Skeletal muscle satellite cell (primary cell): ENCODE results near the gene GTF2A1.

Source experiments
- H3K27me3 ChIP-seq: 2 replicates; pipeline ENCODE4 v1.7.0; 2013; ENCODE audit warnings: low read length; ENCODE audit not compliant: control insufficient read depth, insufficient read depth
- H3K36me3 ChIP-seq: 2 replicates; pipeline ENCODE4 v1.7.0; 2013; ENCODE audit warnings: mild to moderate bottlenecking, control low read depth, low read length; ENCODE audit not compliant: insufficient read depth
- H3K4me1 ChIP-seq: 2 replicates; pipeline ENCODE4 v1.7.0; 2013; ENCODE audit warnings: low read length; ENCODE audit not compliant: control insufficient read depth, insufficient read depth
- H3K4me2 ChIP-seq: 2 replicates; pipeline ENCODE4 v1.7.0; 2013; ENCODE audit warnings: mild to moderate bottlenecking, low read length
- H3K4me3 ChIP-seq: 2 replicates; pipeline ENCODE4 v1.7.0; 2013; ENCODE audit warnings: low read length
- H3K9ac ChIP-seq: 2 replicates; pipeline ENCODE4 v1.7.0; 2013; ENCODE audit warnings: mild to moderate bottlenecking, low read depth, low read length, moderate library complexity
- H3K9me3 ChIP-seq: replicated peaks from 2 replicates; pipeline ENCODE4 v1.7.0; 2013; ENCODE audit warnings: mild to moderate bottlenecking, control low read depth, low read length

GTF2A1 gene

DNA sequence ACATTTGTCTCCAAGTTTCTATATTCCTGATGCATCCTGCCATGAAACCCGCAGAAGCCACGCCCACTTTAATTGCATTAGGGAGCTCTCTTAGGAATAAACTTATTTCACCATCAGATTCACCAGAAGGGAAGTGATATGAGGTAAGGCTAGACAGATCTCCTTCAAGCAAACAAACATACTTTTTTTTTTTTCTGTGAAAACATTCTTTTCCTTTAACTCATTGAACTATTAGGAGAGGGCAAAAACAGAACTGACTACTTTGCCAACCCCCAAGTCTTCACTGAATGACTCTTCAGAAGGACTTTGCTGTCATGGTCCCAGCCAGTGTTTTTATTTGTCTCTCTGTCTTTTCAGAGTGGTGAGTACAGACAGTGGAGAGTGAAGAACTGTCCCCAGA is 48.4 kb downstream of the GTF2A1 start:
- Histone ChIP-seq H3K4me3 (peak overlapping the region; percentile 37), H3K9me3 (no peaks in the 10 kb centered on the region), H3K9ac (no peak overlapping the region), H3K4me1 (peaks cover 34% of the 10 kb centered on the region), H3K27me3 (no peaks in the 10 kb centered on the region), H3K36me3 (no peaks in the 10 kb centered on the region), H3K4me2 (peak overlapping the region; percentile 54)

DNA sequence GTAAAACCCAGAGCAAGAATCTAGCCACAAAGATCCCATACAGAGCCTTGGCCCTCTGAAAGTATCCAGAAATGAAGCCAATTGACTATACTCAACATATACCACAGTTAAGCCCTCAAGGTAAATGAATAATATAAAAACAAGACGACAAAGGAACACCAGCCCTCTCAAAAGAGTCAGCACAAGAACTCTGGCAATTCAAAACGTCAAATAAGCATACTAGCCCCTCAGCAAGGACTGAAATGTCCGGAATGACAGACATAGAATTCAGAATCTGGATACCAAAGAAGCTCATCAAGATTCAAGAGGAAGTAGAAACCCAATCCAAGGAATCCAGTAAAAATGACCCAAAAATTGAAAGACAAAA is 49.9 kb downstream of the GTF2A1 start:
- Histone ChIP-seq H3K9me3 (no peaks in the 10 kb centered on the region), H3K4me2 (peak overlapping the region; percentile 98), H3K9ac (peak overlapping the region; percentile 87), H3K4me3 (no peak overlapping the region), H3K36me3 (no peaks in the 10 kb centered on the region), H3K4me1 (peaks cover 34% of the 10 kb centered on the region), H3K27me3 (no peaks in the 10 kb centered on the region)

DNA sequence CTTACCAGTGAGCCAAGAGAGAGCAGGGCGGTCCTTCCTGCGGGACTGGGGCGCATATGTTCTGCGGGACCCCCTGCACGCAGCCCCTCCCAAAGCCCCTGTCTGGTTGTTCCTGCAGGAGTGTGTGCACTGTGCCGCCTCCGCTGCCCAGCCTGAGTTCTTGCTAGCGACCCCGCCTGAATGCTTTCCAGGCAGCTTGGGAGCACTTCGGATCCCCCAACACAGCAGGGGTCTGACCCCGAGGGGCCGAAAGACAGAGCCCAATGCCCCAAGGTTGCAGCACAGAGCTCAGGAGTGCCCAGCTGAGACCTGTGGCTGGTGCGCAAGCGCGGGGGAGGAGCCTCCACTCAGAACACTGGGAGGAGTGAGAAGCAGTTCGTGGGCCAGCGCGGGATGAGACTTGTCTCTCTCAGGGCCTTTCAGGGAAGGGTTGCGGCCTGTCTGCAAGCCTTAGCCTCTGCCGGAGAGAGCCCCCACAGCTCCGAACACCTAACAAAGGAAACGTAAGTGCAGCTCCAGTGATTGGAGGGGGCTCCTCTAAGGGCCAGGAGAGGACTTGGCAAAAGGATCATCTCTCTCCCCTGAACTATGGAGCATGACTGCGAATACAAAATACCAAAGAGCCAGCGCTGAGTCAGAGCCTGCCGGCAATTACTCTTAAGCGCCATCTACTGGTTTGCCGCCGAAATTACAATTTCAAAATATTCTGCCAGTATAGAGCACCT is 50.5 kb downstream of the GTF2A1 start:
- H3K4me1 ChIP-seq = peaks cover 34% of the 10 kb centered on the region
- H3K4me3 ChIP-seq = peak overlapping the region; percentile 81
- no peaks in the 10 kb centered on the region for H3K36me3 ChIP-seq
- H3K27me3 ChIP-seq = no peaks in the 10 kb centered on the region
- H3K9me3 ChIP-seq = no peaks in the 10 kb centered on the region
- peak overlapping the region; percentile 98 for H3K4me2 ChIP-seq
- peak overlapping the region; percentile 87 for H3K9ac ChIP-seq

DNA sequence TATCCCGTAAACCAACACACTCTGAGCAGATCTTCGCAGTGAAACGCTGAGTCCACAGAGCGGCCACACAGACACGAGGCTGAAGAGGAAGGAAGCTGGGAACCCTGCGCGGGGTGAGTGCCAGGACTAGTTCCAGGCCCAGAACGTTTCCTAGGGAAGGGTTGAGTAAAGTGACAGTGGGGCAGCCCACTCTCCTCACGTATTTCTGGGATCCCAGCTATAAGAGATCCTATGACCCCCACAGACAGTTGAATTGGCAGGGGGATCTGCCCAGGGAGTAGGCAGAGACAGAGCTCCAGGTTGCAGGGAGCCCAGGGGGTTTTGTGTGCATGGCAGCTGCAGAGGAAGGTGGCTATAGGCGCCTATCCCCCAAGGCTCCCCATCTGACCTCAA is 51.1 kb downstream of the GTF2A1 start:
- H3K9ac ChIP-seq = peak overlapping the region; percentile 87
- peaks cover 34% of the 10 kb centered on the region for H3K4me1 ChIP-seq
- H3K4me2 ChIP-seq = peak overlapping the region; percentile 98
- no peaks in the 10 kb centered on the region for H3K36me3 ChIP-seq
- H3K9me3 ChIP-seq = no peaks in the 10 kb centered on the region
- no peaks in the 10 kb centered on the region for H3K27me3 ChIP-seq
- peak overlapping the region; percentile 81 for H3K4me3 ChIP-seq

DNA sequence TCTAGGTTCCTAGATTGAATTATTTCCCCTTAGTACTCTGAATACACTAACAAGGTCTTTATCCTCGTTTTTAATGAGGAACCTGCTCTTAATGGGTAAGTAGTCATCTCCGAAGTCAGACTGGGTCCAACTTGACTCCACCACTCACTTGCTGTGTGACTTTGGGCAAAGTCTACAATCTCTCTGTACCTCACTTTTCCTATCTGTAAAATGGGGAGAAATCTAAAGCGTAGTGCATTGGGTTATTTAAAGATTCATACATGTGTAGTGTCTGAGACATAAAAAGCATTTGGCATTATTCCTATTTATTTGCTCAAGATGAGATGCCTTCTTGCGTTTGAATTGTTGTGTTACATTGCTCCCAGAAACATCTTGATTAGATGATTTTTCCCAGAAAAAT is 51.5 kb downstream of the GTF2A1 start:
- Histone ChIP-seq H3K9ac (peak overlapping the region; percentile 87), H3K27me3 (no peaks in the 10 kb centered on the region), H3K4me2 (peak overlapping the region; percentile 98), H3K9me3 (no peaks in the 10 kb centered on the region), H3K36me3 (no peaks in the 10 kb centered on the region), H3K4me1 (peaks cover 36% of the 10 kb centered on the region), H3K4me3 (peak overlapping the region; percentile 81)

DNA sequence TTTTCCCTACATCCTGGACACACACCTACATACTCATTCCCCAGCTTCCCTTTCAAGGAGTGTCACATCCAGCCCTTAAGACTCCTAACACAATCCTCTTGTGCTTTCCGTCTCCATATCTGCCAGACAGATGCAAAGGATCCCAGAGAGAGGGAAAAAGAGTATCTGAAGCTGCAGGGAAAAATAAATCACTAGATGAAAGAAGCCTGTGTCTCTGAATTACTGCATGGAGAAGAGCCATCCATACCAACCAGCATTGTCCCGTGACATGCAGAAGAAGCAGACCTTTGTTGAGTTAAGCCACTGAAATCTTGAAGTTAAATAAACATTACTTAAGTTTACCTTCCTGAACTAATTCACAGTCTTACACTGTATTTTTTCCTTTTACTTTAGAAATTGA is 54.6 kb downstream of the GTF2A1 start:
- Histone ChIP-seq H3K4me1 (peaks cover 17% of the 10 kb centered on the region), H3K4me2 (no peak overlapping the region), H3K9me3 (no peaks in the 10 kb centered on the region), H3K27me3 (no peaks in the 10 kb centered on the region), H3K36me3 (no peaks in the 10 kb centered on the region), H3K4me3 (no peak overlapping the region), H3K9ac (no peak overlapping the region)

DNA sequence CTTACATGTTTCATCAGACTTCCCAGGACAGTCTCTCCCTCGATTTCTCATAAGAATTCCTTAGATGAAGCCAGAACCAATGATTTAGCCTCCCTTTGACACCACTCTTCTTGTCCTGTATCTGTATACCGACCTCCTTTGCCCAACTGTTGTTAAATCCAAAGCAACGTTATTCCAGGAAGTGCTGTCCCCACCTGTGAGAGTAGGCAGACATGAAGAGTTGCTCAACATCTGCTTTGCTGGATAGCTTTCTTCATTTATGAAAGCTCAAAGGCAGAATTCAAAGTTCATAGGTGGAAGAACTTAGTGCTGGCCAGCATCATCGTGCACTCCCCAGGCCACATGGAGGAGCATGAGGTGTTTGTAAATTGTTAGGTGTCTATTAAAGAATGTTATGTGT is 55.6 kb downstream of the GTF2A1 start:
- H3K27me3 ChIP-seq = no peaks in the 10 kb centered on the region
- H3K9ac ChIP-seq = no peak overlapping the region
- no peaks in the 10 kb centered on the region for H3K9me3 ChIP-seq
- H3K4me1 ChIP-seq = peaks cover 13% of the 10 kb centered on the region
- H3K4me2 ChIP-seq = no peak overlapping the region
- no peaks in the 10 kb centered on the region for H3K36me3 ChIP-seq
- H3K4me3 ChIP-seq = no peak overlapping the region

DNA sequence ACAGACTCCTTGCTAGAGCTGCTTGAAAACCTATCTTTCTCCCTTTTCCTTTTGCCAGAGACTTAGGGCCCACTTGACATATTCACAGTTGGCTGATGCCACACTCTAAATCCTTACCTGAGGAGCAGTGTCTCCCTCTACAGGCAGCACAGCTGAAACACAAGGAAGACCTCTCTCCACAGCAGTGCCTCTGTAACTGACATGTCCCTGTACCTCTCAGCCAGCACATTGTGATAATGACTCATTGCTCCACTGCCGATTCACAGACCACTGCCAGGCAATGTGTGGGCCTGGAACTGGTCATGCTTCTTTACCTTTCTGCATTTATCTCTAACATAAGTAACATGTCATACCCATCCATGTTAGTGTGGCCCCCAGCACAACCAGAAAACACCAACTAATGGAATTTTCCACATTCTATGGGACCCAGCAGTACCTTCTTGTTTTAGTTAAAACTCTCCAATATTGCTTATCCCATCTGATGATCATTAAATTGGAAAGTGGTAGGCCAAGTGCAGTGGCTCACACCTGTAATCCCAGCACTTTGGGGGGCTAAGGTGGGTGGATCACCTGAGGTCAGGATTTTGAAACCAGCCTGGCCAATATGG is 56.5 kb downstream of the GTF2A1 start:
- Histone ChIP-seq H3K27me3 (no peaks in the 10 kb centered on the region), H3K9ac (no peak overlapping the region), H3K4me2 (no peak overlapping the region), H3K4me3 (no peak overlapping the region), H3K4me1 (peaks cover 4% of the 10 kb centered on the region), H3K36me3 (no peaks in the 10 kb centered on the region), H3K9me3 (no peaks in the 10 kb centered on the region)

DNA sequence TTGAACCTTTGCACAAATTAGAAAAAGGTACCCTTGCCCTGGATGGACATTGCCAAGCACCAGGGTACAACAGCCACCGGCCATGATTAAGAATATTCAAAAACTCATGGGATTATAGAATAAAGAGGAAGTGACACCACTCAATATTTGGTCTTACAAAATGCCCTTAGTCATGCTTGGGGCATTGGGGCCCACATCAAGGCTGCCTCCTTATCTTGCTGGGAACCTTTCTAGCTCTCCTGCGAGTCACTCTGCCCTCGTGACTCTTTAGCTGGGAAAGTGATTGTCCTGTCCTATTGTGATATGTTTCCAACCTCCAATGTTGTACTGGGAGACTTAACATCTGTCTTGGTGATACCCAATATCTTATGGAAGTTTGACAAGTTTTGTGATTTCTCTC is 57.8 kb downstream of the GTF2A1 start:
- H3K9ac ChIP-seq = no peak overlapping the region
- H3K9me3 ChIP-seq = no peaks in the 10 kb centered on the region
- H3K27me3 ChIP-seq = no peaks in the 10 kb centered on the region
- H3K4me1 ChIP-seq = peaks cover 3% of the 10 kb centered on the region
- no peaks in the 10 kb centered on the region for H3K36me3 ChIP-seq
- no peak overlapping the region for H3K4me2 ChIP-seq
- no peak overlapping the region for H3K4me3 ChIP-seq

DNA sequence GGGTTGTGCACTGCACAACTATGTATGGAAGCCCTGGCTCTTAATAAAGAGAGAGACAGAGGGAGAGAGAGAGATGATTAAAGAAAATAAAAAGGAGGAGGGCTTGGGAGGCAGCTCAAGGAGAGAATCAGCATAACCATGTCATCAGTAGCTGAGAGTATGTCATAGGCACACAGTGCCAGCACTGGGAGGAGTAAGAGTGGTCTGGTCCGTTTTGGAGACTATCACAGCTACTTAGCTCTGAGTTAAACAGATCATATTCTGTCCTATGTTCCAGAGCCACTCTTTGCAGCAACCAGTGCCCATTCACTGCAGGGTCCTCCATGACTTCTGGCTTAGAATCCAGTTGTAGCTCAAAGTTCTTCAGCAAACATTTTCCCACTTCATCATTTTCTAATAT is 59.0 kb downstream of the GTF2A1 start:
- Histone ChIP-seq H3K4me1 (peaks cover 3% of the 10 kb centered on the region), H3K4me2 (no peak overlapping the region), H3K36me3 (no peaks in the 10 kb centered on the region), H3K27me3 (no peaks in the 10 kb centered on the region), H3K4me3 (no peak overlapping the region), H3K9me3 (no peaks in the 10 kb centered on the region), H3K9ac (no peak overlapping the region)

DNA sequence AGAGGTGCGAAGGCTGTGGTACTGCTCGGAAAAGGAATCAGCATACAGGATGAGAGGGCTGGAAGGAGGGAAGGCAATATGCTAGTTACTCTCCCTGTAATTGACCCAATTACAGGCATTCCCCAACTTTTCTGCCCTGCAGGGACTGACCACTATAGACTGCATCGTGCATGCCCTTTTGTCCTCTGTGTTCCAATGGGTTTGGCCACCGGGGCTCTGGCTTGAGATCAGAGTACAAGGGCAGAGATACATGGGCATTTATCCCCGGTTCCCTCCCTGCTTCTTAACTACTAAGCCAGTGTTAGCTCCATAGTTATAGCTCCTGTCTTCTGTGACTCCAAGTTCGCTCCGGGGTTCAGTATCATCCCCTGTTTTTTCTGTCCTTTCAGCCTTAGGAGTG is 59.7 kb downstream of the GTF2A1 start:
- H3K4me2 ChIP-seq = no peak overlapping the region
- H3K9me3 ChIP-seq = no peaks in the 10 kb centered on the region

DNA sequence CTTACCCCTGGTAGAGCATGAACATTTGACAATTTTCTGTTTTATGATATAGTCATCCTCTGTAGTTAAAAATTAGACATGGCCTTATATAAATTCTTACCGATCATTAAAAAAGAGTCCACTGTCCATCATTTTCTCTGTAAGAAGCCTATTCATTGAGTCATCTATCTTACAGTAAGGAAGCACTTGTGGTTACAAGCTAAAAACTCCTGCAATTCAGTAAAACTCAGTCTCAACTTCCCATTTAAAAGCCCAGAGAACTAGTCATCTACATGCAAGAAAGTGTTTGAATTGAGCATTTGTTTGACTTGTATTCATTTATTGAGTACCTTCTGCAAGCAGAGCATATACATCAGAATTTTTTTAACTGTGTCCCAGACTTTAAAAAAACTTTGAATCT is 63.3 kb downstream of the GTF2A1 start:
- Histone ChIP-seq H3K27me3 (no peaks in the 10 kb centered on the region), H3K9ac (no peak overlapping the region), H3K4me1 (no peaks in the 10 kb centered on the region), H3K4me3 (no peak overlapping the region), H3K9me3 (no peaks in the 10 kb centered on the region), H3K36me3 (no peaks in the 10 kb centered on the region), H3K4me2 (no peak overlapping the region)

More for the DNA sequence above, 59.7 kb downstream of the GTF2A1 start:
- Histone ChIP-seq H3K36me3 (no peaks in the 10 kb centered on the region), H3K4me1 (peaks cover 3% of the 10 kb centered on the region), H3K4me3 (no peak overlapping the region), H3K9ac (no peak overlapping the region), H3K27me3 (no peaks in the 10 kb centered on the region)
